NT2/D1 (cell line): ENCODE data around the gene NSRP1.

Experiments
- SUZ12 ChIP-seq: IDR thresholded peaks from 2 replicates; pipeline ENCODE4 v1.6.1; 2011; ENCODE audit not compliant: insufficient read length, insufficient read depth; ENCODE audit errors: extremely low read depth
- YY1 ChIP-seq: IDR thresholded peaks from 2 replicates; pipeline ENCODE4 v1.6.1; 2011; ENCODE audit not compliant: insufficient read length, insufficient read depth
- ZNF274 ChIP-seq: IDR thresholded peaks from 2 replicates; pipeline ENCODE4 v1.6.1; 2011; ENCODE audit warnings: mild to moderate bottlenecking, low read depth, low read length

GRCh38 chr17:30091121-30091670 is 25.4 kb upstream of the NSRP1 start:
- no peak for TF ChIP-seq ZNF274
- no peak for TF ChIP-seq YY1
- TF ChIP-seq SUZ12, result no peak
